ENCODE results near the gene SRA1. TPM values are rescaled to one million over a fixed set of nuclear protein-coding genes. Genes with fewer than 3 reads are reported as not detected.
"Not testable (repeated sequence)": the region's sequence is repeated elsewhere in the genome, so short reads cannot be mapped to it uniquely, and the experiment has no call there.

Gene SRA1
- total and polyA plus RNA-seq, 4 donors, result 14.0 to 45.5 (median 36.8) TPM

DNA sequence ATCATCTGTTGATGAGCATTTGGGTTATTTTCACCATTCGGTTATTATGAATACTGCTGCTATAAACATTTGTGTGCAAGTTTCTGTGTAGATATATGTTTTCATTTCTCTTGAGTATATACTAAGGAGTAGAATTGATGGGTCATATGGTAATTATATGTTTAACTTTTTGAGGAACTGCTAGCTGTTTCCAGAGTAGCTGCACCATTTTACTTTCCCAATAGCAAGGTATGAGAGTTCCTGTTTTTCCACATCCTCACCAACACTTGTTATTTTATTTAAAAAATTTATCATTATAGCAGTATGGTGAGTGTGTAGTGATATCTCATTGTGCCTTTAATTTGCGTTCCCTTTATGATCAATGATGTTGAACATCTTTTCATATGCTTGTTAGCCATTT, 46.5 kb upstream of the SRA1 start:
- Histone ChIP-seq H3K9ac (ENCODE audit: insufficient read depth in 1 of 2, low read length in 2 of 2) (no peak overlapping the region), H3K27ac (ENCODE audit: low read depth in 1 of 2, low read length in 1 of 2) (no peak overlapping the region), H3K4me3 (no peak overlapping the region), H3K4me1 (ENCODE audit: control insufficient read depth in 5 of 5, insufficient read depth in 5 of 5, low read length in 5 of 5) (no peaks in the 10 kb centered on the region), H3K9me3 (ENCODE audit: control insufficient read depth in 4 of 4, insufficient read depth in 3 of 4, low read length in 3 of 4) (no peaks in the 10 kb centered on the region), H3K36me3 (ENCODE audit: control insufficient read depth in 4 of 4, insufficient read depth in 4 of 4, low read length in 4 of 4) (no peaks in the 10 kb centered on the region), H3K27me3 (ENCODE audit: control insufficient read depth in 3 of 3, insufficient read depth in 3 of 3, low read length in 2 of 3) (no peaks in the 10 kb centered on the region)
- TF ChIP-seq, protein P1, sequence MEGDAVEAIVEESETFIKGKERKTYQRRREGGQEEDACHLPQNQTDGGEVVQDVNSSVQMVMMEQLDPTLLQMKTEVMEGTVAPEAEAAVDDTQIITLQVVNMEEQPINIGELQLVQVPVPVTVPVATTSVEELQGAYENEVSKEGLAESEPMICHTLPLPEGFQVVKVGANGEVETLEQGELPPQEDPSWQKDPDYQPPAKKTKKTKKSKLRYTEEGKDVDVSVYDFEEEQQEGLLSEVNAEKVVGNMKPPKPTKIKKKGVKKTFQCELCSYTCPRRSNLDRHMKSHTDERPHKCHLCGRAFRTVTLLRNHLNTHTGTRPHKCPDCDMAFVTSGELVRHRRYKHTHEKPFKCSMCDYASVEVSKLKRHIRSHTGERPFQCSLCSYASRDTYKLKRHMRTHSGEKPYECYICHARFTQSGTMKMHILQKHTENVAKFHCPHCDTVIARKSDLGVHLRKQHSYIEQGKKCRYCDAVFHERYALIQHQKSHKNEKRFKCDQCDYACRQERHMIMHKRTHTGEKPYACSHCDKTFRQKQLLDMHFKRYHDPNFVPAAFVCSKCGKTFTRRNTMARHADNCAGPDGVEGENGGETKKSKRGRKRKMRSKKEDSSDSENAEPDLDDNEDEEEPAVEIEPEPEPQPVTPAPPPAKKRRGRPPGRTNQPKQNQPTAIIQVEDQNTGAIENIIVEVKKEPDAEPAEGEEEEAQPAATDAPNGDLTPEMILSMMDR (IDR thresholded peaks at IDR 0.05; ENCODE audit: control extremely low read depth, extremely low read depth), result no peak
- ATAC-seq (ENCODE audit: insufficient read depth, low FRiP score) (no peak), DNase-seq (no peak)
- WGBS, 2 donors, result 94 to 98% methylated on average over 2 of the region's 2 CpGs

DNA sequence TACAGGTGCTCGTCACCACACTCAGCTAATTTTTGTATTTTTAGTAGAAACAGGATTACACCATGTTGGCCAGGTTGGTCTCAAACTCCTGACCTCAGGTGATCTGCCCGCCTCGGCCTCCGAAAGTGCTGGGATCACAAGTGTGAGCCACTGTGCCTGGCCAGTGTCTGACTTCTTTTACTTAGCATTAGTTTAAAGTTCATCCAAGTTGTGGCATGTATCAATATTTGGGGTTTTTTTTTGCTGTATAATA, 46.1 kb upstream of the SRA1 start:
- H3K27ac ChIP-seq (ENCODE audit: low read depth in 1 of 2, low read length in 1 of 2); H3K27me3 ChIP-seq (ENCODE audit: control insufficient read depth in 3 of 3, insufficient read depth in 3 of 3, low read length in 2 of 3); H3K9me3 ChIP-seq (ENCODE audit: control insufficient read depth in 4 of 4, insufficient read depth in 3 of 4, low read length in 3 of 4); H3K9ac ChIP-seq (ENCODE audit: insufficient read depth in 1 of 2, low read length in 2 of 2); H3K4me3 ChIP-seq; DNase-seq; H3K36me3 ChIP-seq (ENCODE audit: control insufficient read depth in 4 of 4, insufficient read depth in 4 of 4, low read length in 4 of 4); ATAC-seq (ENCODE audit: insufficient read depth, low FRiP score); H3K4me1 ChIP-seq (ENCODE audit: control insufficient read depth in 5 of 5, insufficient read depth in 5 of 5, low read length in 5 of 5): not testable (repeated sequence)
- WGBS, 2 donors, result 94 to 97% methylated on average over 4 of the region's 4 CpGs

DNA sequence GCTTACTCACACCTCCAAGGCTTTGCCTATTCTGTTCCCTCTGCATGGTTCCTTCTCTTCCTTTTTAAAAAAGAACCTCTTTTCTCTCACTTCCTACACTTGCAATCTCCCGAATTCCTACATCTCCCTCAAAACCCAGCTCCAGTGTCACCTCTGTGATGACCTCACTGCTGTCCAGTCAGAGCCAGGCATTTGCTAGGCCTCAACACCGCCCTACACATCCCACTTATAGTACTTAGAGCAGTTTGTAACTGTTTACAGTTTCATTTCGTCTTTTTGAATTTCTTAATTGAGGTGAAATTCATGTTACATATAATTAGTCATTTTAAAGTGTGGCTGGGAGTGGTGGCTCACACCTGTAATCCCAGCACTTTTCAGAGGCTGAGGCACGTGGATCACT, 44.9 kb upstream of the SRA1 start:
- 69 to 71% methylated on average over 4 of the region's 4 CpGs for WGBS, 2 donors
- no peak for DNase-seq
- H3K27ac ChIP-seq (ENCODE audit: low read depth in 1 of 2, low read length in 1 of 2), result no peak overlapping the region
- no peaks in the 10 kb centered on the region for H3K9me3 ChIP-seq (ENCODE audit: control insufficient read depth in 4 of 4, insufficient read depth in 3 of 4, low read length in 3 of 4)
- H3K4me1 ChIP-seq (ENCODE audit: control insufficient read depth in 5 of 5, insufficient read depth in 5 of 5, low read length in 5 of 5), result no peaks in the 10 kb centered on the region
- H3K9ac ChIP-seq (ENCODE audit: insufficient read depth in 1 of 2, low read length in 2 of 2), result no peak overlapping the region
- ATAC-seq (ENCODE audit: insufficient read depth, low FRiP score), result no peak
- no peaks in the 10 kb centered on the region for H3K27me3 ChIP-seq (ENCODE audit: control insufficient read depth in 3 of 3, insufficient read depth in 3 of 3, low read length in 2 of 3)
- H3K36me3 ChIP-seq (ENCODE audit: control insufficient read depth in 4 of 4, insufficient read depth in 4 of 4, low read length in 4 of 4), result no peaks in the 10 kb centered on the region
- TF ChIP-seq, protein P1 (IDR thresholded peaks at IDR 0.05; ENCODE audit: control extremely low read depth, extremely low read depth), result no peak
- H3K4me3 ChIP-seq, result no peak overlapping the region

DNA sequence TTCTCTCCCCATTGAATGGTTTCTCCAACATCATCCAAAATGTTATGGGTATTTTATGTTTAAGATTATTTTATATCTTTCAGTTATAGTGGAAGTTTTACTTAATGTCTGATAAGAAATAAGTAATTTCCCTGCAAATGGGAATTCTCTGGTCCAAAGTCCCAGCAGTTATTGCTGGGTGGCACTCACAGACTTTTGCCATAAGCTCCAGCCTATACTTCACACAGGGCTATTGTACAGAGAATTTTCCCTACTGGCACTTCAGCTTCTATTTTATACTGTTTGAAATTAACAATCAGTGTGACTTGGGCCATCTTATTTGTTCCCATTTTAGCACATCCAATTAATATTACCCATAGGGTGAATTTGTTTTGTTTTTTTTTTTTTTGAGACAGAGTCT, 42.8 kb upstream of the SRA1 start:
- ATAC-seq (ENCODE audit: insufficient read depth, low FRiP score) (no peak), DNase-seq (no peak)
- Histone ChIP-seq H3K4me1 (ENCODE audit: control insufficient read depth in 5 of 5, insufficient read depth in 5 of 5, low read length in 5 of 5) (peaks cover 0 to 13% (median 0%) of the 10 kb centered on the region in 5 donors), H3K9ac (ENCODE audit: insufficient read depth in 1 of 2, low read length in 2 of 2) (no peak overlapping the region), H3K36me3 (ENCODE audit: control insufficient read depth in 4 of 4, insufficient read depth in 4 of 4, low read length in 4 of 4) (no peaks in the 10 kb centered on the region), H3K27me3 (ENCODE audit: control insufficient read depth in 3 of 3, insufficient read depth in 3 of 3, low read length in 2 of 3) (no peaks in the 10 kb centered on the region), H3K4me3 (no peak overlapping the region), H3K9me3 (ENCODE audit: control insufficient read depth in 4 of 4, insufficient read depth in 3 of 4, low read length in 3 of 4) (no peaks in the 10 kb centered on the region), H3K27ac (ENCODE audit: low read depth in 1 of 2, low read length in 1 of 2) (no peak overlapping the region)
- TF ChIP-seq, protein P1 (IDR thresholded peaks at IDR 0.05; ENCODE audit: control extremely low read depth, extremely low read depth), result no peak

Measured in lung (tissue), 12 donors.